Measurements from ENCODE around the gene KRTAP5-10.
"Not testable (repeated sequence)": the region's sequence is repeated elsewhere in the genome, so short reads cannot be mapped to it uniquely, and the experiment has no call there.

Gene KRTAP5-10

GRCh38 chr11:71574418-71574817, 9.1 kb downstream of the KRTAP5-10 start:
- no peak for DNase-seq

DNA sequence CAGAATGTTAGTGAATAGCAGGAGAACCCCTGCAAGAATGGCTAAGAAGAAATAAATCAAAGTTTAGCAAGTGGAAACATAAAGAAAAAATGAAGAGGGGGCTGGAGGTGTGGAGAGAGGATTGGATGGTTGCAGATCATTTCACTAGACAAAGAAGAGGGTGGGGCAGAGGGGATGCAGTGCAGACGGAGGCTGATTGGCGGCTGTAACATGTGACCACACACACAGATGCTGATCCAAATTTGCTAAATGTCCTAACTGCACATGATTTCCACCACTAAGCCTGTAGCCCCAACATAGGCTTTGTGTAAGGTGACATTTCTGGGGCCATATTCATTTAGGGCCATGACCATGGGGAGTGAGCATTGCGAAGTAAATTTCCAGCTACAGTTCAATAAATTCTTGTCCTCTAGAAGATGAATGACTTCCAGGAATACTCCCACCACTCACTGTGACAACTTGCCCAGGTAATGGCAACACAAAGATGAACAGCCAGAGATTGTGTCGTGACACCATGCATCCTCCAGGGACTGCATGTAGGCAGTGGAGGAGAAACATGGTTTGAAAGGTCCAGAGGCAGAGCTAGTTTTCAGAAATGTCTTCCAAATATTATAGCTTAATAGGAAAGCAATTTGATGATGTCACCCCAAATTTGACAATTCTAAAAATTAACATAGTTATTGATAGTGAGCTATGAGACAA, 10.5 kb downstream of the KRTAP5-10 start:
- DNase-seq: no peak

GRCh38 chr11:71576688-71577465, 11.5 kb downstream of the KRTAP5-10 start:
- DNase-seq: not testable (repeated sequence)

GRCh38 chr11:71577469-71578004, 12.2 kb downstream of the KRTAP5-10 start:
- no peak for DNase-seq

GRCh38 chr11:71579513-71579912, 14.2 kb downstream of the KRTAP5-10 start:
- DNase-seq: not testable (repeated sequence)

GRCh38 chr11:71580057-71581003, 15.0 kb downstream of the KRTAP5-10 start:
- DNase-seq: peak; percentile 11

GRCh38 chr11:71581826-71582225, 16.5 kb downstream of the KRTAP5-10 start:
- no peak for DNase-seq

- DNase-seq: no peak
Measured at GRCh38 chr11:71582309-71582895, 17.0 kb downstream of the KRTAP5-10 start, which contains the start of gene KRTAP5-11. Gene KRTAP5-11, minus strand, starts transcription at chr11:71582875. Its CDS starts 38 bp downstream, at chr11:71582837.

DNA sequence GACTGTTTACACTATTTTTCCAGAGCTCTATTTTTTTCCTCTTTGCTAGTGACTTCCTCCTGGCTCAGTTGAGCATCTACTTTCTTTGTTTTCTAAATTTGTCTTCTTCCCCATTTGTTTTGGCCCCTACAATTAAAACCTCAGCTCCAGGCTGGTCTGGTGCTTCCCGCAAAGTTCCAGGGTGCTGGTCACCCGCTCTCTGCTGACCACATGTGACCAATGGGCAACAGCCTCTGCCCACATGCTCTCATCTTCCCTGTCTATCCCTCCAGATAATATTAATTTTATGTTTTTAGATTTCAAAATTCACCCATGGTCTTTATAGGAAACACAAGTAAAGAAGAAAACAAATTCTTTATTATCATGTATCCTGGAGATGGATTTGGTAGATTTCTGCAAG, 17.6 kb downstream of the KRTAP5-10 start:
- not testable (repeated sequence) for DNase-seq

DNA sequence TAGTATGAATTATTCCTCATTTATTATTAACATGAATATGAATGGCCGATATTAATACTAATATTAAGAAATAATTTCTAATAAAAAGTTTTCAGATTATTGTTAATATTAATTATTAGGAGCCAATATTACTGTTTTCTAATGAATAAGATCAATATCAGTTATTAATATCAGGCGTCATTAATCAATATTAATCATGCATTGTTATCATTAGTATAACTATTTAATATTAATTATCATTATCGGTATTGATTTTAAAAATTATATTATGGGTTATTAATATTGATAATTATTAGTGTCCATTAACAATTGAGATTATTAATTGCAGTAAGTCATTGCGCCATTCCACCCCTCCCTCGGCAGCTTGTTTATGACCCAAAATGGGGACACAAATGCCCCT, 20.3 kb downstream of the KRTAP5-10 start:
- DNase-seq: not testable (repeated sequence)

DNA sequence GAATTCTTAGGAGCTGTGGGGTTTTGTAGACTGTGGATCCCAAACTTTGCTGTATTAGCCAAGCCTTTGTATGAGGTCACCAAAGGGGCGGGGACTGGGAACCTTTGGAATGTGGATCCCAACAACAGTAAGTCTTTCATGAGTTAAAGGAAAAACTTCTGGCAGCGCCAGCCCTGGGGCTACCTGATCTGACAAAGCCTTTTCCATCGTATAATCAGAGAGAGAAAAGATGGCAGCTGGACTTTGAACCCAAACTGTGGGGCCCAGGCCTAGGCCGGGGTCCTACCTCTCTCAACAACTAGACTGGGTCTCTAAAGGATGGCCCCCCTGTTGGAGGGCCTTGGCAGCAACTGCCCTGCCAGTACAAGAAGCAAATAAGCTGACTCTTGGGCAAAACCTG, 23.0 kb downstream of the KRTAP5-10 start:
- DNase-seq: not testable (repeated sequence)

DNA sequence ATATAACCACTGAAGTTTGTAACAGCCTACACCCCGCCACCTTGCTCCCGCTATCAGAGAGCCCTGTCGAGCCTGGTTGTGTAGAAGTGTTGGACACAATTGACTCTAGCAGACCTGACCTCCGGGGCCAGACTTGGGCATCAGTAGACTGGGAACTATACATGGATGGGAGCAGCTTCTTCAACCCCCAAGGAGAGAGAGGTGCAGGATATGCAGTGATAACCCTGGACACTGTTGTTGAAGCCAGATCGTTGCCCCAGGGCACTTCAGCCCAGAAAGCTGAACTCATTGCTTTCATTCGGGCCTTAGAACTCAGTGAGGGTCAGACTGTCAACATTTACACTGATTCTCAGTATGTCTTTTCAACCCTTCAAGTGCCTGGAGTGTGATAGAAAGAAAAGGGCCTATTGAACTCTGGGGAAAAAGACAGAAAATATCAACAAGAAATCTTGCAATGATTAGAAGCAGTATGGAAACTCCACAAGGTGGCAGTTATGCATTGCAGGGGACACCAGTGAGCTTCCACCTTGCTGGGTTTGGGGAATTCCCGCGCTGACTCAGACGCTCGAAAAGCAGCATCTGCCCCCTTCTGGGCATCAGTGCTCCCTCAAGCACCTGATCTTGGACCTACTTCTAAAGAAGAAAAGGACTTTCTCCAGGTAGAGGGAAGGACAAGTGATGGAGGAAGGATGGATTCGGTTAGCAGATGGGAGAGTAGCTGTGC, 23.6 kb downstream of the KRTAP5-10 start:
- DNase-seq: not testable (repeated sequence)

GRCh38 chr11:71589546-71589920, 24.2 kb downstream of the KRTAP5-10 start:
- not testable (repeated sequence) for DNase-seq

DNA sequence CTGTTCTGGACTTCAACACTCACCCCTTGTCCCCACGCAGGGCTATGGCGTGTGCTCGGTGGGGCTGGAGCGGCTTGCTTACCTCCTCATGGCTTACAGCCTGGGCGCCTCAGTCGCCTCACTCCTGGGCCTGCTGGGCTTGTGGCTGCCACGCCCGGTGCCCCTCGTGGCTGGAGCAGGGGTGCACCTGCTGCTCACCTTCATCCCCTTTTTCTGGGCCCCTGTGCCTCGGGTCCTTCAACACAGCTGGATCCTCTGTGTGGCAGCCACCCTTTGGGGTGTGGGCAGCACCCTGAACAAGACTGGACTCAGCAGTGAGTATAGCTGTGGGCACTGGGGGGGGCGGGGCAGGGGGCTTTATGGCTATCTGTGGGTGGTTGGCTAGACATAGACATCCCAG, 37.9 kb downstream of the KRTAP5-10 start:
- DNase-seq: not testable (repeated sequence)

- not testable (repeated sequence) for DNase-seq
Measured at GRCh38 chr11:71604798-71605488, 39.6 kb downstream of the KRTAP5-10 start.

DNA sequence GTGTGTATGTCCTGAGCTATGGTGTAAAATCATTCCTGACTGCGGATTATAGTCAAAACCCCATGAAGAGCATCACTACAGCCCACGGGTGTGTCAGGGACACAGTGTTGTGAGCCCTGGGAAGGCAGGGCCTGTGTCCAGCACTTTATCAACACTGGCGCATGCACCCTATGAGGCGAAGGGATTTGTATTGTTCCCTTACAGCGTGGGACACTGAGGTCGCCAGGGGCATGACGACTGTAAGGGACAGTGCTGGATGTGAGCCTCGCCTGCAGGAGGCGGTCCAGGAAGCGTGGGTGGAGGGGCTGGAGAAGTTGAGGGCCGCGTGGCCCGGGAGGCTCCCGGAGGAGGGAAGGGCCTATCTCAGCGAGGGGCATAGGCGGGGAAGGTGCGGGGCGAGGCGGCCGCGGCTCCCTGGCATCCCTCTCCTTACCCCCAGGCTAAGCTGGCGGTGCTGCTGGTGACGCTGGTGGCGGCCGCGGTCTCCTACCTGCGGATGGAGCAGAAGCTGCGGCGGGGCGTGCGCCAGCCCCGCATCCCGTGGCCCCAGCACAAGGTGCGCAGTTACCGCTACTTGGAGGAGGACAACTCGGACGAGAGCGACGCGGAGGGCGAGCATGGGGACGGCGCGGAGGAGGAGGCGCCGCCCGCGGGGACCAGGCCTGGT, 41.6 kb downstream of the KRTAP5-10 start:
- not testable (repeated sequence) for DNase-seq

DNA sequence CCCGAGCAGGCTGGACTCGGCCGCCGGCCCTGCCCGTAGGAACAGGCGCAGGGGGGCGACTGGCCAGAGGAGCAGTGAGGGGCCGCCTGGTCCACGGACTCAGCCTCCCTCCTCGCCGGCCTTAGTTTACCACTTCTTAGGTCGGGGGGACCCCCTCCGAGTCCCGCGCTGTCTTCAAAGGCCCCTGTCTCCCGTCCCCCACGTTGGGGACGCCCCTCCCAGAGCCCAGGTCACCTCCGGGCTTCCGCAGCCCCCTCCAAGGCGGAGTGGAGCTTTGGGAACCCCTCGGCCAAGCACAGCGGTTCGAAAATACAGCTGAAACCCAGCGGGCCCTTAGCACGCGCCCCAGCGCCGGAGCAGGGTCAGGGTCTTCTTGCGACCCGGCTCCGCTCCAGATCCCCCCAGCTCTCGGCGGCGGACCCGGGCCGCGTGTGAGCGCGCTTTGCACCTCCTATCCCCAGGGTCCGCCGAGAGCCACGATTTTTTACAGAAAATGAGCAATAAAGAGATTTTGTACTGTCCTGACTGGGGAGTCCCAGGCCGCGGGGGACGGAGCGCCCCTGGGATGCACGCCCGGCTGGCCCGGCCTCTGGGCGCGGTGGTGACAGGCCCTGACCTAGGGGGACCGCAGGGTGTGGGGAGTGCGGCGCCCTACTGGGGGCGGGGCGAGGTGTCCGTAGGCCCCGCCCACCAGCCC, 42.3 kb downstream of the KRTAP5-10 start:
- DNase-seq: not testable (repeated sequence)

DNA sequence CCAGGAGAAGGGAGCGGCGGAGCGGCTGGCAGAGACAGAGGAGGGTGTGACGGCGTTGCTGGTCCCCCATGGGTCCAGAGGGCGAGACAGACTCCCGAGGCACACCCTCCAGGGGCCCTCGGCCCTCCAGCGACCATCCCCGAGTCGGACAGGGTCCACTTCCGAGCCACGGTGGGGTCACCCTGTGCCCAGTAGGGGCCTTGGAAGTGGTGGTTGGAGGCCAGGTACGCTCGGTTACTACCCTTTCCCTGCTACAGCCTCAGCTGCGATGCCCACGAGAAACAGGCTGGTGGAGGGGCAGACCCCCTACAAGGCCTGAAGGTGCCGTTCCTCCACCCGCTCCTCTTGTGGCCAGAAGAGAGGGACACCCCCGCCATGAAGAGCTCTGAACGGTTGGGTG, 42.9 kb downstream of the KRTAP5-10 start:
- not testable (repeated sequence) for DNase-seq

- DNase-seq: not testable (repeated sequence)
Measured at GRCh38 chr11:71611218-71611910, 46.0 kb downstream of the KRTAP5-10 start.
